IPS-NIHi7 (cell line): ENCODE results near the gene CYREN.

ENCODE experiments used
- DNase-seq: peaks from one replicate; pipeline ENCODE4 v3.0.0; 2012; ENCODE audit warnings: mixed read lengths; ENCODE audit errors: extremely low spot score

The CYREN gene

GRCh38 chr7:135197343-135197742 lies 26.8 kb upstream of the CYREN start:
- DNase-seq = no peak

GRCh38 chr7:135195968-135196629 lies 25.6 kb upstream of the CYREN start:
- DNase-seq = no peak

DNA sequence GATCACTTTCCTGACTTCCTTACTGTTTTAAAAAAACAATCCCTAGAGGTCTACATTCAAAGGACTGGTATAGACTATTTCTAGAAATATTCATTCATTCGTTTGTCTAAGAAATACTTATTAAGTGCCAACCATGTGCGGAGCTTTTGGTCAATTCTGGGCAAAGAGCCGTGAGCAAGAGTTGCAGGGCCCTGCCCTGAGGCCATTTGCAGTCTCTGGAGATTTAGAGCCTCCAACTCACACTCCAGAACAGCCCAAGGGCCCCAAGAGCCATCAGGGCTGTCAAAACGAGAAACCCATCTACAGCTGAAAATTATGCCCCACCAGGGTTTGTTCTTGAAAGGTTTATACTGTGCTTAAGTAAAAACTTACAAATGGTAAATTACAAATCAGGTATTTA lies 24.6 kb upstream of the CYREN start:
- DNase-seq = no peak

DNA sequence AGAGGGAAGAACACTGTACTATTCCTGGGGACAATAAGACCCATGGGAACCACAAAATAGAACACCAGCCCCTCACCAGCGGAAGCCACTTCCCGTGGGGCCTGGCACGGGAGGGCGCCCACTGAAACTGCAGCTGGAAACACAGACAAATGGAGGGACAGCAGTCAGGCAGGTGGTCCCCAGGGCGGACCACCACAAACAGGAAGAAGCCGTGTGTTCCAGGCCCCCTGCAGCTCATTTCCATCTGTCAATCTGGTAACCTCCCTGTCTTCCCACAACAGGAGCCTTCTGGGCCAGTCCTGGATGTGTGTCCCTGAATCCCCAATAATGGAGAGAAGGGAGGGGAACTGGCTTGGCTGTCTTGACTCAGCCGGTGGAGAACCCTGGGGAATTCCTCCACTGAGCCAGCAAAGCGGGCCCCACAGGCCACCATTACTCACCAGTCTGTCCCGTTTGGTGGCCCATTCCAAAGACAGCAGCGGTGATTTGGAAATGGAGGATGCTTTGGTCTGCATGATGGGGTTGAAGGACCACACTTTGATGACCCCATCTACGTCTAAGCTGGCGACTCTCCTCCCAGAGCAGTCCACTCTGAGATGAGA lies 24.1 kb upstream of the CYREN start:
- DNase-seq = no peak

DNA sequence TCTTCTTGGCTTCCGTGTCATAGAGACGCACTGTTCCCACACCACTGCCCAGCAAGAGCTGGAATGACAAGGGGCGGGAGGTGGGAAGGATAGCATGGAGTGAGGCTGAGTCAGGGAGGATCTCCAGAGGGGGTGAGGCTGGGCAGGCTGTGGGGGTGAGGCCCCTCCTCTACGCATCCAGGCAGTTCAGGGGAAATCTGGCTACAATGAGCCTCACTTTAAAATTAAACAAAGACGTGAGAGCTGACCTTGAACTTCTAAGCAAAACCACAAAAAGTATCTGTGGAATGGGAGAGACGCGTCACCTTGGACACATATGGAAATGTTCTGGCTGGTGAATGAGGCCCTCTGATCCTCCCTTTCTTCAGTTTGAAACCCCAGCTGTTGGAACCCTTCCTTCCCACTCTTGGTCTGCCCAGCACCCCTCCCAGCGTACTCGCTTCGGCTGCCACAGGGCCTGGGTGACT lies 23.1 kb upstream of the CYREN start:
- no peak for DNase-seq

GRCh38 chr7:135192914-135193536 lies 22.5 kb upstream of the CYREN start:
- DNase-seq = no peak

DNA sequence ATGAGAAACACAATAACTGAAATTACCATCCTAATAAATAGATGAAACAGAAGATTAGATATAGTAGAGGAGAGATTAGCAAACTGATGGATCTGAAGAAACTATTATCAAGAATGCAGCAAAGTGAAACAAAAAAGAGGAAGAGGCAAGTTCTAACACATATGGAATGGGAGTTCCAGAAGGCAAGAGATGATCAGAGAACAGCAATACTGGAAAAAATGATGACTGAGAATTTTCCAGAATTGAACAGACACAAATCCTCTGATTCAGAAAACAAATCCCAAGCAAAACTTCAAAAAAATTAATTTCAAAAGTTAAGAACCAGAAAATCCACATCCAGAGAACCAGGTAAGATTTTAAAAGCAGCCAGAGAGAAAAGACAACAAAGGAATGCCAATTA lies 20.2 kb upstream of the CYREN start:
- no peak for DNase-seq

GRCh38 chr7:135189961-135190360 lies 19.5 kb upstream of the CYREN start:
- no peak for DNase-seq

GRCh38 chr7:135189221-135189662 lies 18.7 kb upstream of the CYREN start:
- DNase-seq = no peak

GRCh38 chr7:135188298-135188984 lies 17.9 kb upstream of the CYREN start:
- DNase-seq = no peak

- no peak for DNase-seq
These were observed 16.3 kb upstream of the CYREN start for GRCh38 chr7:135186841-135187253.

DNA sequence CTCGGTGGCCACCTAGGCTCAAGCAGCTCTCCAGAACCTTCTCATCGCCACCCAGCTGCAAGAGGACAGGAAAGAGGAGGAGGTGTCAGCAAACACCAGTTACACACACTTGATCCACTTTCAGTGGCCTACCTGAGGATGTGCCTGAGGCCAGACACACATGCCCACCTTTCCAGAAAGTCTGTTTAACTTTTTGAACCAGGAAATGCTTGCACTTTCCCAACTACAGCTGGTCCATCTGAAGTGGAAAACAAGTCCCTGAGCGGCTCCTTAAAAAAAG lies 15.7 kb upstream of the CYREN start:
- no peak for DNase-seq

- no peak for DNase-seq
These were observed 15.2 kb upstream of the CYREN start for GRCh38 chr7:135185471-135186260.

GRCh38 chr7:135184254-135184841 lies 13.8 kb upstream of the CYREN start:
- DNase-seq = no peak

- no peak for DNase-seq
These were observed 13.0 kb upstream of the CYREN start for GRCh38 chr7:135183478-135183877.

DNA sequence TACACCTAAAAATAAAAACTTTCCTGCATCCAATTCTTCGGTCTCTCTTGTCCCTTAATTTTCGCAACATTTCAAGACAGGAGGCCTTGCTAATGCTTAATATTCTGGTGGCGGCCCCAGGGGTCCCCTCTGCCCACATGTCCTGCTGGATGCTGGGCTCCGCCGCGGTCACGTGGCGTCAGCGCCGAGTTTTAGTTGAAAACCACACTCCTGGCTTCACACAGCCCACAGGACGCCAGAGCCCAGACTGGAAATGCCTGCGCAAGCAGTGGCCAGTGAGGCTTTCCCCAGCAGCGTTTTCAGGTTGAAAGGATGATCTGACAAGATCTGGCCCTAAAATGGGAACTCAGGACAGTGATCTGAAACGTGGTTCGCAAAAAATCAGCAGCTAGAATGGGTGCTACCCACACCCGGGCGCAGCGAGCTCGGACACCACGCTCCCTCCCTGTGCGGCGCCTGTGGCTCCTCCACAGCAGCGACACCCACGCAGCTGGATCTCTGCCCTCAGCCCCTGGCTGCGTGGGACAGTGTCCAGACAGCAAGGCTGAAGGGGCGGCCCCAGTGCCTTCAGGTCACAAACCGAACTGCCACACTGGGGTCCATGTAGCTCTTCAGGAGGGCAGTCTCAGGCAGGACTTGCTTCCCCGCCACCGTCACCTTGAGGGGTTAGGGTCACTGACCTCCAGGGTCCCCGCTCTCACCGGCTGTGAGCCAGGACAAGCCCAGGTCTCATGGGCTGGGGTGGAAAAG lies 11.6 kb upstream of the CYREN start:
- no peak for DNase-seq

- DNase-seq = no peak
These were observed 10.9 kb upstream of the CYREN start for GRCh38 chr7:135181261-135181928.

- no peak for DNase-seq
These were observed 9.6 kb upstream of the CYREN start for GRCh38 chr7:135180122-135180521.

- DNase-seq = no peak
These were observed 8.9 kb upstream of the CYREN start for GRCh38 chr7:135179321-135179925.

GRCh38 chr7:135178364-135178763 lies 7.9 kb upstream of the CYREN start:
- no peak for DNase-seq
